ENCODE measurements around the gene CDK5RAP2. TPM values are rescaled to one million over a fixed set of nuclear protein-coding genes. Genes with fewer than 3 reads are reported as not detected.
"Not testable (repeated sequence)": the region's sequence is repeated elsewhere in the genome, so short reads cannot be mapped to it uniquely, and the experiment has no call there.

The CDK5RAP2 gene
- total and polyA plus RNA-seq, 10 of the 15 experiments (the other 5 are each of a cell fraction or from before 2014, with no cell fraction given) = 16.2 to 53.5 (median 34.5) TPM

DNA sequence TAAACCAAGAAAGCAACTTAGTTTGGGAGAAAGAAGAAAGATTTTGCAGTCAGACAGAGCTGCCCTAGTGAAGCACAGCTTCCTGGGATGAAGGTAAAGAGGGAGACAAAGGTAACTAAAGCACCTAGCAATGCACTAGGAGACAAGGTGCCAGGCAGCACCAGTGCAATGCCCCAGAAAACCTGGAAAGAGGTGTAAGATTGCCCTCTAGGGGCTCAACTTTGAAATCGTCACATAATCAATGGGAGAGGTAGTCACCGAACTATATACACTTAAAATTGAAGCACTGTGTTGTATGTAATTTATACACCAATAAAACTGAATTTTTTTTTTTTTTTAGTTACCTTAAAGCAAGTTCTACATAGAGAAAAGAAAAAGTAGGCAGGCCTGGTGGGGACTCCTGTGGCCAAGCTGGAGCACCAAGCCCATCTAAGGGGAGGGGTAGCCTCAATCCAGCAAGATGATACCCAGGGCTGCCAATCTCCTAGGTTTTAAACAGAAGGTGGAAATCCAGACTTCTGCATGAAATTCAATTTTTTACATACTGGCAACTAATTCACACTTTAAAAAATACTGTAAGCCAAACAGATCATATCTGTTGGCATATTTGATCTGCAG lies 48.2 kb downstream of the CDK5RAP2 start:
- ChIA-PET RAD21 (ENCODE audit: unreplicated experiment) (no interaction called here), CTCF (interaction anchor here (0.8 to 1.3 kb wide), 2 partner anchors 10 to 11 kb away, joined by 3 to 9 read pairs; no protein-coding TSS in a partner anchor), POLR2A (no interaction called here), SMC1A (ENCODE audit: uncharacterized antibody, unreplicated experiment) (interaction anchor here (1.0 kb wide), 1 partner anchor 12 kb away, joined by 3 read pairs; no protein-coding TSS in a partner anchor)
- TF ChIP-seq SREBF1 (IDR thresholded peaks at IDR 0.05; ENCODE audit: low read length) (no peak), CHD2 (IDR thresholded peaks at IDR 0.05; ENCODE audit: borderline replicate concordance, low read depth, low read length) (no peak), NR2C1 (IDR thresholded peaks at IDR 0.05) (no peak), HDAC6 (IDR thresholded peaks at IDR 0.05; ENCODE audit: unreplicated experiment) (no peak), RAD21 (IDR thresholded peaks at IDR 0.05; ENCODE audit: insufficient read depth, low read depth, low read length) (peak; percentile 26; the same call in 1 of the 2 replicates)
- TF ChIP-seq, protein P1, sequence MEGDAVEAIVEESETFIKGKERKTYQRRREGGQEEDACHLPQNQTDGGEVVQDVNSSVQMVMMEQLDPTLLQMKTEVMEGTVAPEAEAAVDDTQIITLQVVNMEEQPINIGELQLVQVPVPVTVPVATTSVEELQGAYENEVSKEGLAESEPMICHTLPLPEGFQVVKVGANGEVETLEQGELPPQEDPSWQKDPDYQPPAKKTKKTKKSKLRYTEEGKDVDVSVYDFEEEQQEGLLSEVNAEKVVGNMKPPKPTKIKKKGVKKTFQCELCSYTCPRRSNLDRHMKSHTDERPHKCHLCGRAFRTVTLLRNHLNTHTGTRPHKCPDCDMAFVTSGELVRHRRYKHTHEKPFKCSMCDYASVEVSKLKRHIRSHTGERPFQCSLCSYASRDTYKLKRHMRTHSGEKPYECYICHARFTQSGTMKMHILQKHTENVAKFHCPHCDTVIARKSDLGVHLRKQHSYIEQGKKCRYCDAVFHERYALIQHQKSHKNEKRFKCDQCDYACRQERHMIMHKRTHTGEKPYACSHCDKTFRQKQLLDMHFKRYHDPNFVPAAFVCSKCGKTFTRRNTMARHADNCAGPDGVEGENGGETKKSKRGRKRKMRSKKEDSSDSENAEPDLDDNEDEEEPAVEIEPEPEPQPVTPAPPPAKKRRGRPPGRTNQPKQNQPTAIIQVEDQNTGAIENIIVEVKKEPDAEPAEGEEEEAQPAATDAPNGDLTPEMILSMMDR (IDR thresholded peaks at IDR 0.05 in 2 of 3, conservative IDR thresholded peaks at IDR 0.05 in 1 of 3; ENCODE audit: control insufficient read depth in 2 of 3, extremely low read depth in 1 of 3, insufficient read depth in 1 of 3, low read depth in 3 of 3, low read length in 3 of 3) = peak; percentile 17 to 26 (median 24); a peak in 4 of 6 replicates
- DNase-seq (ENCODE audit: low read depth, low spot score) = no peak
- no peaks in the 10 kb centered on the region for H4K20me1 ChIP-seq (ENCODE audit: control insufficient read depth, insufficient read depth)
- H3K27ac ChIP-seq (ENCODE audit: control insufficient read depth, insufficient read depth) = no peak overlapping the region
- H3K9me3 ChIP-seq (replicated peaks; ENCODE audit: control insufficient read depth, insufficient read depth, low read length) = no peaks in the 10 kb centered on the region
- H3K4me2 ChIP-seq (ENCODE audit: control insufficient read depth, insufficient read depth) = no peak overlapping the region
- H3K27me3 ChIP-seq (replicated peaks in 1 of 2; ENCODE audit: control insufficient read depth in 2 of 2, insufficient read depth in 2 of 2, low read length in 1 of 2) = no peaks in the 10 kb centered on the region
- no TSS peak for BruUV-seq (replicated peaks)
- peaks cover 21 to 25% of the 10 kb centered on the region in 2 experiments for H3K36me3 ChIP-seq (ENCODE audit: control insufficient read depth in 2 of 2, insufficient read depth in 2 of 2, low read length in 1 of 2)
- no peak overlapping the region for H3K4me3 ChIP-seq
- H3K9ac ChIP-seq (ENCODE audit: control insufficient read depth, insufficient read depth, low read length) = no peak overlapping the region
- in situ Hi-C loops (cut with MboI) = no loop called here
- WGBS (ENCODE audit: insufficient coverage, insufficient replicate concordance, low lambda C conversion rate, missing lambda C conversion rate) = 66% methylated on average over 2 of the region's 2 CpGs
- peak; percentile 63 for ATAC-seq
- no peaks in the 10 kb centered on the region for H3K4me1 ChIP-seq (ENCODE audit: control insufficient read depth, insufficient read depth, low read length)
- no peak overlapping the region for H2AFZ ChIP-seq (ENCODE audit: control insufficient read depth, low read depth, low read length)
- H3K79me2 ChIP-seq (ENCODE audit: control insufficient read depth, insufficient read depth, low read length) = no peaks in the 10 kb centered on the region
- no peak for FAIRE-seq
- intact Hi-C loops (cut with micrococcal nuclease; ENCODE audit: unreplicated experiment) = no loop called here

DNA sequence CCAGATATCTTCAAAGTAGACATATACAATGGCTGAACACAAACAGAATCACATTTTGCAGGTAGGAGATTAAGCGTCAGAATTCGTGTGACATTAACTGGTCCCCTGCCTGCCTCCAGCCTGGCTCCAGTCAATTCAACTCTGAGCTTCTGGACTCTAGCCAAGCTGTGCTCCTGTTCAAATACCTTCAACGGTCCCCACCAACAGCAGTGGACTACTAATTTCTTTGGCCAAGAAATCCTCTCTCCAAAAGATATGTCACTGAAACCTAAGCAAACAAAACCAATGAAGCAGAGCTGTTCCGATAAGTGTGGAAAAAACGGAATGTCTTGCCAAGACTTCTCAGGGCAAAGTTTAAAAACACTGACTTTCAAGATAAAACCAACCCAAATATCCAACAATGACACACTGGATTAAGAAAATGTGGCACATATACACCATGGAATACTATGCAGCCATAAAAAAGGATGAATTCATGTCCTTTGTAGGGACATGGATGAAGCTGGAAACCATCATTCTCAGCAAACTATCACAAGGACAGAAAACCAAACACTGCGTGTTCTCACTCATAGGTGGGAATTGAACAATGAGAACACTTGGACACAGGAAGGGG lies 49.6 kb downstream of the CDK5RAP2 start:
- H3K4me3 ChIP-seq; DNase-seq (ENCODE audit: low read depth, low spot score); H3K9ac ChIP-seq (ENCODE audit: control insufficient read depth, insufficient read depth, low read length); BruUV-seq (replicated peaks); ATAC-seq; H3K4me2 ChIP-seq (ENCODE audit: control insufficient read depth, insufficient read depth); SMC1A ChIA-PET (ENCODE audit: uncharacterized antibody, unreplicated experiment); intact Hi-C loops (cut with micrococcal nuclease; ENCODE audit: unreplicated experiment); RAD21 ChIA-PET (ENCODE audit: unreplicated experiment); POLR2A ChIA-PET; H3K27me3 ChIP-seq (replicated peaks in 1 of 2; ENCODE audit: control insufficient read depth in 2 of 2, insufficient read depth in 2 of 2, low read length in 1 of 2); H3K4me1 ChIP-seq (ENCODE audit: control insufficient read depth, insufficient read depth, low read length); H2AFZ ChIP-seq (ENCODE audit: control insufficient read depth, low read depth, low read length); H3K27ac ChIP-seq (ENCODE audit: control insufficient read depth, insufficient read depth); H3K79me2 ChIP-seq (ENCODE audit: control insufficient read depth, insufficient read depth, low read length); H3K9me3 ChIP-seq (replicated peaks; ENCODE audit: control insufficient read depth, insufficient read depth, low read length); H4K20me1 ChIP-seq (ENCODE audit: control insufficient read depth, insufficient read depth); FAIRE-seq; in situ Hi-C loops (cut with MboI): not testable (repeated sequence)
- 88% methylated on average over 6 of the region's 6 CpGs for WGBS (ENCODE audit: insufficient coverage, insufficient replicate concordance, low lambda C conversion rate, missing lambda C conversion rate)
- CTCF ChIA-PET = interaction anchor here (1.3 kb wide), 3 partner anchors 8 to 24 kb away, joined by 4 to 9 read pairs (median 5); no protein-coding TSS in a partner anchor
- peaks cover 20 to 23% of the 10 kb centered on the region in 2 experiments for H3K36me3 ChIP-seq (ENCODE audit: control insufficient read depth in 2 of 2, insufficient read depth in 2 of 2, low read length in 1 of 2)
